IMR-90 (cell line): ENCODE measurements around the gene CKAP5. TPM values are rescaled to one million over a fixed set of nuclear protein-coding genes. Genes with fewer than 3 reads are reported as not detected.
A peak's percentile ranks its signal among the peaks of the same experiment; 100 is the strongest.

ENCODE experiments used
- ATAC-seq: fragments of 200-7000 bp; cut with Tn5 transposase; 2 replicates; pipeline ENCODE4 v1.9.1; 2020; ENCODE audit warnings: low read depth, mild to moderate bottlenecking, moderate library complexity
- BruUV-seq: library from RNA; stranded (reverse); fragments of 400-500 nt; replicated peaks from 2 replicates; lab custom pipeline; 2021; lab: Mats Ljungman, UMichigan
- CTCF ChIA-PET: fragments of 300-600 bp; formaldehyde crosslinking; extraction: SDS; loops from one replicate; lab custom pipeline; 2021; ENCODE audit warnings: antibody characterized with exemption; lab: Yijun Ruan, JAX
- POLR2A ChIA-PET: fragments of 300-600 bp; sonication (Branson Sonifier 250); formaldehyde crosslinking; loops from one replicate; lab custom pipeline; 2022; ENCODE audit warnings: antibody characterized with exemption; ENCODE audit not compliant: unreplicated experiment; lab: Charles Lee
- DNase-seq: peaks from one replicate; pipeline ENCODE4 v3.0.0; 2013
- H2AFZ ChIP-seq: replicated peaks from 2 replicates; pipeline ENCODE3; 2013; ENCODE audit warnings: low read length, mild to moderate bottlenecking; ENCODE audit not compliant: poor library complexity
- H2AK5ac ChIP-seq: 2 replicates; pipeline ENCODE4 v1.6.1; 2013; ENCODE audit warnings: low read depth, low read length, inconsistent platforms
- H2AK9ac ChIP-seq: replicated peaks from 2 replicates; pipeline ENCODE3; 2013; ENCODE audit warnings: mild to moderate bottlenecking, low read depth, low read length, moderate library complexity; ENCODE audit not compliant: poor library complexity
- H2BK120ac ChIP-seq: 2 replicates; pipeline ENCODE4 v1.6.1; 2013; ENCODE audit warnings: low read depth, low read length, inconsistent platforms
- H2BK15ac ChIP-seq: 3 replicates; pipeline ENCODE4 v1.6.1; 2013; ENCODE audit warnings: low read depth, low read length, inconsistent platforms
- H2BK20ac ChIP-seq: 2 replicates; pipeline ENCODE4 v1.6.1; 2013; ENCODE audit warnings: low read depth, mild to moderate bottlenecking, inconsistent platforms, low read length, moderate library complexity
- H2BK5ac ChIP-seq: 2 replicates; pipeline ENCODE4 v1.6.1; 2013; ENCODE audit warnings: mild to moderate bottlenecking, low read depth, low read length, inconsistent platforms; ENCODE audit not compliant: poor library complexity, severe bottlenecking
- H3K14ac ChIP-seq: replicated peaks from 2 replicates; pipeline ENCODE4 v1.6.1; 2013; ENCODE audit warnings: low read depth, low read length, inconsistent platforms
- H3K18ac ChIP-seq: 2 replicates; pipeline ENCODE4 v1.6.1; 2013; ENCODE audit warnings: low read depth, low read length, control low read depth
- H3K23ac ChIP-seq: 2 replicates; pipeline ENCODE4 v1.6.1; 2013; ENCODE audit warnings: low read depth, low read length, inconsistent platforms
- H3K27ac ChIP-seq: 2 replicates; pipeline ENCODE4 v1.5.1; 2013; ENCODE audit warnings: mild to moderate bottlenecking, control low read depth, low read length; ENCODE audit not compliant: insufficient read depth
- H3K27me3 ChIP-seq: 2 replicates; pipeline ENCODE4 v1.6.1; 2013; ENCODE audit warnings: low read length; ENCODE audit not compliant: control insufficient read depth, insufficient read depth
- H3K36me3 ChIP-seq: 2 replicates; pipeline ENCODE4 v1.6.1; 2013; ENCODE audit warnings: low read length, mixed read lengths; ENCODE audit not compliant: control insufficient read depth, insufficient read depth
- H3K4ac ChIP-seq: 2 replicates; pipeline ENCODE4 v1.6.1; 2013; ENCODE audit warnings: low read depth, low read length, inconsistent platforms
- H3K4me1 ChIP-seq: 2 replicates; pipeline ENCODE4 v1.6.1; 2013; ENCODE audit warnings: low read length, mixed read lengths; ENCODE audit not compliant: control insufficient read depth, insufficient read depth
- H3K4me2 ChIP-seq: 2 replicates; pipeline ENCODE4 v1.6.1; 2013; ENCODE audit warnings: low read depth, mild to moderate bottlenecking, control low read depth, low read length, moderate library complexity
- H3K4me3 ChIP-seq: 2 replicates; pipeline ENCODE4 v1.5.1; 2013; ENCODE audit warnings: low read depth, mild to moderate bottlenecking, control low read depth, low read length, moderate library complexity; ENCODE audit not compliant: insufficient read depth
- H3K56ac ChIP-seq: 2 replicates; pipeline ENCODE4 v1.6.1; 2013; ENCODE audit warnings: low read length, inconsistent platforms; ENCODE audit not compliant: insufficient read depth; ENCODE audit errors: extremely low read depth
- H3K79me1 ChIP-seq, 2 experiments: 2 replicates each; pipeline ENCODE4 v1.6.1; 2013; ENCODE audit warnings: low read length in 2 of 2, inconsistent platforms in 1 of 2, low read depth in 1 of 2
- H3K9ac ChIP-seq: 2 replicates; pipeline ENCODE4 v1.6.1; 2013; ENCODE audit warnings: low read depth, low read length, control low read depth
- H3K9me1 ChIP-seq: 2 replicates; pipeline ENCODE4 v1.6.1; 2013; ENCODE audit warnings: low read length, inconsistent platforms; ENCODE audit not compliant: insufficient read depth
- H3K9me3 ChIP-seq: 2 replicates; pipeline ENCODE4 v1.6.1; 2013; ENCODE audit warnings: low read length; ENCODE audit not compliant: control insufficient read depth, insufficient read depth
- H4K20me1 ChIP-seq: 2 replicates; pipeline ENCODE4 v1.6.1; 2013; ENCODE audit warnings: low read length, inconsistent platforms; ENCODE audit not compliant: insufficient read depth
- H4K5ac ChIP-seq: 2 replicates; pipeline ENCODE4 v1.6.1; 2013; ENCODE audit warnings: mild to moderate bottlenecking, low read depth, low read length, control low read depth
- H4K8ac ChIP-seq, 2 experiments: 2 replicates each; pipeline ENCODE4 v1.6.1; 2013; ENCODE audit warnings: low read depth in 2 of 2, low read length in 2 of 2, control low read depth in 1 of 2, inconsistent platforms in 1 of 2
- H4K91ac ChIP-seq: 2 replicates; pipeline ENCODE4 v1.6.1; 2013; ENCODE audit warnings: low read depth, low read length, inconsistent platforms; ENCODE audit not compliant: insufficient read depth
- MAFK ChIP-seq: IDR thresholded peaks from 2 replicates; pipeline ENCODE4 v1.6.1; 2012; ENCODE audit warnings: low read depth, low read length, improper control_type of control experiment
- MXI1 ChIP-seq: IDR thresholded peaks from 2 replicates; pipeline ENCODE4 v1.6.1; 2012; ENCODE audit warnings: low read depth, mild to moderate bottlenecking, low read length, moderate library complexity, borderline replicate concordance
- WGBS, 2 experiments: methylation state at CpG; one replicate each; pipeline versions ENCODE4 v1.1.5 to v1.1.7; 2013; ENCODE audit warnings: missing lambda C conversion rate in 2 of 2; ENCODE audit not compliant: insufficient read length in 1 of 2; ENCODE audit errors: extremely low coverage in 2 of 2; 5-methylcytosine and 5-hydroxymethylcytosine counted together
- dilution Hi-C: fragments of 300-500 bp; cut with HindIII; formaldehyde crosslinking; loops from one replicate; pipeline ENCODE4 v1.14.3; 2018; ENCODE audit warnings: low sequenced_read_pairs; ENCODE audit not compliant: unreplicated experiment
- in situ Hi-C: fragments of 300-500 bp; cut with MboI; formaldehyde crosslinking; loops from 3 replicates; pipeline ENCODE4 v1.14.3; 2019; ENCODE audit warnings: low sequenced_read_pairs, inconsistent platforms, mixed read lengths
- intact Hi-C: fragments of 100-400 bp; cut with micrococcal nuclease; formaldehyde crosslinking; loops from 2 replicates; pipeline ENCODE4 v1.10.0; 2022
- polyA plus RNA-seq, 3 experiments: library from polyadenylated mRNA; depleted of rRNA; stranded (reverse); fragments of >200 nt; gene quantifications; 2 replicates each; pipeline ENCODE4 v1.2.3, GENCODE V29; 2012; ENCODE audit warnings: low replicate concordance in 1 of 3
- total RNA-seq: library from RNA; depleted of rRNA; stranded (reverse); fragments of >200 nt; gene quantifications from 2 replicates; pipeline ENCODE4 v1.2.3, GENCODE V29; 2012

CKAP5 gene
- total and polyA plus RNA-seq, 2 of the 4 experiments (the other 2 are of a cell fraction): 59.5 to 79.2 TPM

DNA sequence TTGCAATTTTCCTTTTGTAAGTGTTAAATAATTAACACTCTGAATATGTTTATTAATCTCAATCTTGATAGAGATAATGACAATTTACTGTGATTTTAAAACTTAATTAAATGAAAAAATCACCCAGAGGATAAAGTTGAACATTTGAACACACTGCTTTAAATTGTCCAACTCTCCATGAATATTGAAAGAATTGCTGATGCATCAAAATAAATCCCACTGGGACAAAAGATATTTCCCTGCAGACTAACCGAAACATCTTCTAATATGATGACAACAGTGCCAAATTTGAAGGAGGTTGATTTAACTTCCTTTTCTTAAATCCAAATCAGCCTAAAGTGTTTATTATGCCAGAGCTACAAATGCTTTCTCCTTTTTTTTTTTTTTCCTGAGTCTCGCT, 79.4 kb downstream of the CKAP5 start:
- Histone ChIP-seq H3K9ac (no peak overlapping the region), H3K56ac (no peak overlapping the region), H3K36me3 (peaks cover 38% of the 10 kb centered on the region), H4K8ac (no peak overlapping the region), H3K9me1 (no peaks in the 10 kb centered on the region), H2AK9ac (no peak overlapping the region), H3K4me1 (no peaks in the 10 kb centered on the region), H2BK20ac (no peak overlapping the region), H2BK5ac (no peak overlapping the region), H2BK120ac (no peak overlapping the region), H3K14ac (no peak overlapping the region), H4K20me1 (no peaks in the 10 kb centered on the region), H3K4me3 (no peak overlapping the region), H2AK5ac (no peak overlapping the region), H3K9me3 (no peaks in the 10 kb centered on the region), H2BK15ac (no peak overlapping the region), H3K27me3 (no peaks in the 10 kb centered on the region), H3K27ac (no peak overlapping the region), H2AFZ (no peak overlapping the region), H3K4me2 (no peak overlapping the region), H4K5ac (no peak overlapping the region), H3K18ac (no peak overlapping the region), H3K23ac (no peak overlapping the region), H3K79me1 (peaks cover 8% of the 10 kb centered on the region in 2 experiments; a peak in 3 of 4 replicates), H4K91ac (no peak overlapping the region), H3K4ac (no peak overlapping the region)
- in situ Hi-C loops: no loop called here
- DNase-seq (no peak), ATAC-seq (no peak)
- no TSS peak for BruUV-seq
- dilution Hi-C loops: no loop called here
- intact Hi-C loops: no loop called here
- WGBS, 2 experiments: no CpG with 5 or more reads among the region's 2 CpGs
- ChIA-PET POLR2A (no interaction called here), CTCF (no interaction called here)
- no peak for TF ChIP-seq MXI1
- TF ChIP-seq MAFK: peak; percentile 92
